ENCODE results near the gene ADD1.

The ADD1 gene

GRCh38 chr4:2869659-2870058 lies 26.0 kb downstream of the ADD1 start:
- H3K4me1 Mint-ChIP-seq (ENCODE audit: low read depth in 2 of 2), result peaks cover 42 to 69% of the 10 kb centered on the region in 2 donors
- H3K36me3 Mint-ChIP-seq (ENCODE audit: insufficient read depth), result peaks cover 9% of the 10 kb centered on the region
- no peak for DNase-seq
- peak overlapping the region; percentile 59 to 86 for H3K27ac Mint-ChIP-seq
- no peak for ATAC-seq (replicated peaks)
- no peaks in the 10 kb centered on the region for H3K9me3 Mint-ChIP-seq
- no peaks in the 10 kb centered on the region for H3K27me3 Mint-ChIP-seq
- no peak overlapping the region for H3K4me3 Mint-ChIP-seq

GRCh38 chr4:2870082-2870481 lies 26.4 kb downstream of the ADD1 start:
- H3K27me3 Mint-ChIP-seq, result no peaks in the 10 kb centered on the region
- peaks cover 42 to 66% of the 10 kb centered on the region in 2 donors for H3K4me1 Mint-ChIP-seq (ENCODE audit: low read depth in 2 of 2)
- H3K27ac Mint-ChIP-seq, result peak overlapping the region; percentile 59 to 86
- no peak for ATAC-seq (replicated peaks)
- H3K9me3 Mint-ChIP-seq, result no peaks in the 10 kb centered on the region
- peaks cover 9% of the 10 kb centered on the region for H3K36me3 Mint-ChIP-seq (ENCODE audit: insufficient read depth)
- H3K4me3 Mint-ChIP-seq, result no peak overlapping the region
- DNase-seq, result no peak

GRCh38 chr4:2871466-2871865 lies 27.8 kb downstream of the ADD1 start:
- DNase-seq, result no peak
- Mint-ChIP-seq H3K9me3 (no peaks in the 10 kb centered on the region), H3K27me3 (no peaks in the 10 kb centered on the region), H3K4me3 (peak overlapping the region in 1 of 2 donors; percentile 51), H3K4me1 (ENCODE audit: low read depth in 2 of 2) (peaks cover 41 to 65% of the 10 kb centered on the region in 2 donors), H3K27ac (peak overlapping the region; percentile 59 to 86), H3K36me3 (ENCODE audit: insufficient read depth) (peaks cover 17% of the 10 kb centered on the region)
- peak; percentile 26 for ATAC-seq (replicated peaks)

- peaks cover 38 to 62% of the 10 kb centered on the region in 2 donors for H3K4me1 Mint-ChIP-seq (ENCODE audit: low read depth in 2 of 2)
- peaks cover 21% of the 10 kb centered on the region for H3K36me3 Mint-ChIP-seq (ENCODE audit: insufficient read depth)
- H3K27ac Mint-ChIP-seq, result peak overlapping the region; percentile 59 to 86
- ATAC-seq (replicated peaks) (peak; percentile 24), DNase-seq (no peak)
- no peaks in the 10 kb centered on the region for H3K27me3 Mint-ChIP-seq
- H3K9me3 Mint-ChIP-seq, result no peaks in the 10 kb centered on the region
- peak overlapping the region in 1 of 2 donors; percentile 51 for H3K4me3 Mint-ChIP-seq
Observed at GRCh38 chr4:2871911-2872310, 28.3 kb downstream of the ADD1 start.

- no peaks in the 10 kb centered on the region for H3K9me3 Mint-ChIP-seq
- no peaks in the 10 kb centered on the region for H3K27me3 Mint-ChIP-seq
- DNase-seq, result no peak
- ATAC-seq (replicated peaks), result no peak
- peaks cover 24% of the 10 kb centered on the region for H3K36me3 Mint-ChIP-seq (ENCODE audit: insufficient read depth)
- peak overlapping the region; percentile 65 to 66 for H3K27ac Mint-ChIP-seq
- peaks cover 32 to 56% of the 10 kb centered on the region in 2 donors for H3K4me1 Mint-ChIP-seq (ENCODE audit: low read depth in 2 of 2)
- H3K4me3 Mint-ChIP-seq, result no peak overlapping the region
Observed at GRCh38 chr4:2873329-2873728, 29.7 kb downstream of the ADD1 start.

- Mint-ChIP-seq H3K4me3 (no peak overlapping the region), H3K27ac (no peak overlapping the region), H3K9me3 (no peaks in the 10 kb centered on the region), H3K27me3 (no peaks in the 10 kb centered on the region), H3K36me3 (ENCODE audit: insufficient read depth) (peaks cover 29% of the 10 kb centered on the region), H3K4me1 (ENCODE audit: low read depth in 2 of 2) (peaks cover 25 to 55% of the 10 kb centered on the region in 2 donors)
- DNase-seq (no peak), ATAC-seq (replicated peaks) (no peak)
Observed at GRCh38 chr4:2874861-2875260, 31.2 kb downstream of the ADD1 start.

- Mint-ChIP-seq H3K4me1 (ENCODE audit: low read depth in 2 of 2) (peaks cover 22 to 51% of the 10 kb centered on the region in 2 donors), H3K27ac (no peak overlapping the region), H3K27me3 (no peaks in the 10 kb centered on the region), H3K9me3 (no peaks in the 10 kb centered on the region), H3K4me3 (no peak overlapping the region), H3K36me3 (ENCODE audit: insufficient read depth) (peaks cover 35% of the 10 kb centered on the region)
- ATAC-seq (replicated peaks) (no peak), DNase-seq (no peak)
Observed at GRCh38 chr4:2875556-2875955, 31.9 kb downstream of the ADD1 start.

- ATAC-seq (replicated peaks) (no peak), DNase-seq (no peak)
- Mint-ChIP-seq H3K27ac (peak overlapping the region; percentile 50 to 71), H3K4me3 (no peak overlapping the region), H3K4me1 (ENCODE audit: low read depth in 2 of 2) (peaks cover 12 to 39% of the 10 kb centered on the region in 2 donors), H3K9me3 (no peaks in the 10 kb centered on the region), H3K36me3 (ENCODE audit: insufficient read depth) (peaks cover 52% of the 10 kb centered on the region), H3K27me3 (no peaks in the 10 kb centered on the region)
Observed at GRCh38 chr4:2878346-2878745, 34.7 kb downstream of the ADD1 start.

GRCh38 chr4:2879026-2879425 lies 35.4 kb downstream of the ADD1 start:
- Mint-ChIP-seq H3K4me1 (ENCODE audit: low read depth in 2 of 2) (peaks cover 11 to 41% of the 10 kb centered on the region in 2 donors), H3K27me3 (no peaks in the 10 kb centered on the region), H3K36me3 (ENCODE audit: insufficient read depth) (peaks cover 59% of the 10 kb centered on the region), H3K4me3 (no peak overlapping the region), H3K27ac (peak overlapping the region; percentile 71 to 73), H3K9me3 (no peaks in the 10 kb centered on the region)
- ATAC-seq (replicated peaks), result no peak
- no peak for DNase-seq

GRCh38 chr4:2881431-2881830 lies 37.8 kb downstream of the ADD1 start:
- Mint-ChIP-seq H3K27me3 (no peaks in the 10 kb centered on the region), H3K27ac (no peak overlapping the region), H3K4me1 (ENCODE audit: low read depth in 2 of 2) (peaks cover 10 to 30% of the 10 kb centered on the region in 2 donors), H3K36me3 (ENCODE audit: insufficient read depth) (peaks cover 76% of the 10 kb centered on the region), H3K9me3 (no peaks in the 10 kb centered on the region), H3K4me3 (no peak overlapping the region)
- no peak for ATAC-seq (replicated peaks)
- DNase-seq, result no peak

- ATAC-seq (replicated peaks) (no peak), DNase-seq (no peak)
- Mint-ChIP-seq H3K4me3 (no peak overlapping the region), H3K36me3 (ENCODE audit: insufficient read depth) (peaks cover 76% of the 10 kb centered on the region), H3K27me3 (no peaks in the 10 kb centered on the region), H3K9me3 (no peaks in the 10 kb centered on the region), H3K4me1 (ENCODE audit: low read depth in 2 of 2) (peaks cover 12 to 38% of the 10 kb centered on the region in 2 donors), H3K27ac (no peak overlapping the region)
Observed at GRCh38 chr4:2882341-2882740, 38.7 kb downstream of the ADD1 start.

GRCh38 chr4:2886161-2886560 lies 42.5 kb downstream of the ADD1 start:
- Mint-ChIP-seq H3K9me3 (no peaks in the 10 kb centered on the region), H3K4me3 (no peak overlapping the region), H3K27ac (peak overlapping the region in 1 of 2 donors; percentile 20), H3K4me1 (ENCODE audit: low read depth in 2 of 2) (peaks cover 5 to 20% of the 10 kb centered on the region in 2 donors), H3K36me3 (ENCODE audit: insufficient read depth) (peaks cover 74% of the 10 kb centered on the region), H3K27me3 (no peaks in the 10 kb centered on the region)
- ATAC-seq (replicated peaks) (no peak), DNase-seq (no peak)

- Mint-ChIP-seq H3K9me3 (no peaks in the 10 kb centered on the region), H3K4me3 (no peak overlapping the region), H3K27me3 (no peaks in the 10 kb centered on the region), H3K4me1 (ENCODE audit: low read depth in 2 of 2) (peaks cover 7 to 20% of the 10 kb centered on the region in 2 donors), H3K36me3 (ENCODE audit: insufficient read depth) (peaks cover 69% of the 10 kb centered on the region), H3K27ac (peak overlapping the region; percentile 20 to 76)
- DNase-seq (no peak), ATAC-seq (replicated peaks) (no peak)
Observed at GRCh38 chr4:2886622-2887021, 43.0 kb downstream of the ADD1 start.

GRCh38 chr4:2887343-2887742 lies 43.7 kb downstream of the ADD1 start:
- H3K4me1 Mint-ChIP-seq (ENCODE audit: low read depth in 2 of 2), result peaks cover 8 to 22% of the 10 kb centered on the region in 2 donors
- ATAC-seq (replicated peaks) (no peak), DNase-seq (no peak)
- H3K27ac Mint-ChIP-seq, result peak overlapping the region; percentile 17 to 76
- peaks cover 62% of the 10 kb centered on the region for H3K36me3 Mint-ChIP-seq (ENCODE audit: insufficient read depth)
- no peaks in the 10 kb centered on the region for H3K9me3 Mint-ChIP-seq
- H3K27me3 Mint-ChIP-seq, result no peaks in the 10 kb centered on the region
- no peak overlapping the region for H3K4me3 Mint-ChIP-seq

GRCh38 chr4:2888886-2889285 lies 45.2 kb downstream of the ADD1 start:
- Mint-ChIP-seq H3K27me3 (no peaks in the 10 kb centered on the region), H3K4me1 (ENCODE audit: low read depth in 2 of 2) (peaks cover 8 to 16% of the 10 kb centered on the region in 2 donors), H3K36me3 (ENCODE audit: insufficient read depth) (peaks cover 60% of the 10 kb centered on the region), H3K27ac (peak overlapping the region; percentile 65 to 79), H3K4me3 (no peak overlapping the region), H3K9me3 (no peaks in the 10 kb centered on the region)
- DNase-seq (no peak), ATAC-seq (replicated peaks) (no peak)
